NK-92 (cell line): ENCODE measurements around the gene ARHGEF2.

Experiments used
- DNase-seq: peaks from one replicate; lab custom pipeline; 2025; ENCODE audit not compliant: unreplicated experiment; lab: John Stamatoyannopoulos, UW

The ARHGEF2 gene

GRCh38 chr1:155971910-155972809 lies 6.2 kb downstream of the ARHGEF2 start:
- no peak for DNase-seq

GRCh38 chr1:155970531-155971167 lies 7.7 kb downstream of the ARHGEF2 start:
- DNase-seq, result no peak

GRCh38 chr1:155969377-155969791 lies 9.0 kb downstream of the ARHGEF2 start:
- DNase-seq, result no peak

- DNase-seq, result no peak
Measured at GRCh38 chr1:155968670-155969069, 9.7 kb downstream of the ARHGEF2 start.

DNA sequence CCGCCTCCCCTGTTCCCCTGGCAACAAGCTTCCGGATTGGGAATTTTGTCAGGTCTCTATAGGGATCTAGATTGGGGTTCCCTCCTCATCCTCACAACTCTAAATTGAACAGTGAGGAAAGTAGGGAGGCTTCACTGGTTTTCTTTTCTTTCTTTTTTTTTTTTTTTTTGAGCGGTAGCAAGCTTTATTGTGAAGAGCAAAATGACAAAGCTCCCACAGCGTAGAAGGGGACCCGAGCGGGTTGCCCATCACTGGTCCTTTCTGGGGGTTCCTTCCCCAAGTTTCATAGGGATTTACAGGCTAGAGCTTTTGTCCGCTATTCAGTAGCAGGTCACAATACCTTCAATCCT lies 10.3 kb downstream of the ARHGEF2 start:
- no peak for DNase-seq

DNA sequence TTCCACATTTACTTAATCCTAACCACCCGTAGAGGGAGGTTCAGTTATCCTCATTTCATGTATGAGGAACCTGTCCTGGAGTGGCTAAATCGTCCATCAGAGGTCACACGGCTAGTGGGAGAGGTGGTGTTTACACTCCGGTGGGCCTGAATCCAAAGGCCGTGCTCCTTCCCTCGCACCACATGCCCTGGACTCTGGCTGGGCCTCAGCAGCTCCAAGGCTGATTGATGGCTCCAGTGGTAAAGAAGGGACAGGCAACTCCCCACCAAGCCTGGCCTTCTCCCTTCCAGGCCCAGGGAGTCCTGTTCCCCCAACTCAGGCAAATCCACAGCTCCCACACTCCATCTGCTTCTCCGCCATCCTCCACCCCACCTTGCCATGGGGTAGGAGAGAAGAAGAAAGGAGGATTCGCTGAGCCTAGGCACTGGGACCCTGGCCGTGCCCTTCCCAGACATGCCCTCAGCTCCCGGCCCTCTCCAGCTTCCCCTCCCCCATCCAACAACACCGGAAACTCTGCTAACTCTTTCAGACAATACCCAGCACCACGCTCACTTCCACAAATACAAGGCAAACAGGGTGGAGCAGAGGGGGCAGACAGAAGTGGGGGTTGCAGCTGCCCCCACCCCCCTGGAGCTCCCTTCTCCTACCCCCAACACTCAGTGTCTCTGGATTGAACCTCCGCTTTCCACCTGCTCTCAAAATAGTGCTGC lies 10.9 kb downstream of the ARHGEF2 start:
- no peak for DNase-seq

- DNase-seq, result no peak
Measured at GRCh38 chr1:155966750-155967149, 11.6 kb downstream of the ARHGEF2 start.

DNA sequence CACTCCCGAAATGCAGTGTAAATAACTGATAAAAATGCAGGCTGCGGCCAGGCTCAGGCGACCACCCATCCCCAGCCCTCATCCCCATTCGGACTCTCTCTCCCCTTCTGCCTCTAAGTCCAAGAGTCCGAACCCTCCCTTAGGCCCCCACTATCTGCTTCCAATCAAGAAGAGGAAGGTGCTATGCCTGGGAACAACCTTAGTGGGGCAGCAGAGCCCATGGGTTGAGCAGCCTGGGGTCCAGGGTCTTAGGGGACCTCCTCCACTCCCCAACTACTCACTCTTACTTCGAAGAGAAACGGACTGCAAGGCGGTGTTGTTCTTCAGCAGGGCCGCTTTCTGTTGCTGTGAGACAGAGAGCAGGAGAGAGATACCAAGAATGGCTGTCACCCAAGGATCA lies 12.2 kb downstream of the ARHGEF2 start:
- no peak for DNase-seq

DNA sequence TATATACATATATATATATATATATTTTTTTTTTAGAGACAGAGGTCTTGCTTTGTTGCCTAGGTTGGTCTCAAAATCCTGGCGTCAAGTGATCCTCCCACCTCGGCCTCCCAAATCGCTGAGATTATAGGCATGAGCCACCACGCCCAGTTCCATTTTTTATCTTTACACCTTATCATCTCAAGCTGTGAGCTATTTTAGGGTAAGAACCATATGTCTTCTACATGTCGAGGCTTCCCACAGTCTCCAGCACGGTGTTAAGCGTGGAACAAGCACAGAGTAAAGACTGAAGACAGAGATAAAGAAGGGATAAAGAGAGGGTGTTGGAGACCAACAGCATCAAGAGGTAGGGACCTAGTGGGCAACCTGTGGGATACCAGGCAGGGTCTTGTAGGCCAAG lies 14.2 kb downstream of the ARHGEF2 start:
- no peak for DNase-seq

DNA sequence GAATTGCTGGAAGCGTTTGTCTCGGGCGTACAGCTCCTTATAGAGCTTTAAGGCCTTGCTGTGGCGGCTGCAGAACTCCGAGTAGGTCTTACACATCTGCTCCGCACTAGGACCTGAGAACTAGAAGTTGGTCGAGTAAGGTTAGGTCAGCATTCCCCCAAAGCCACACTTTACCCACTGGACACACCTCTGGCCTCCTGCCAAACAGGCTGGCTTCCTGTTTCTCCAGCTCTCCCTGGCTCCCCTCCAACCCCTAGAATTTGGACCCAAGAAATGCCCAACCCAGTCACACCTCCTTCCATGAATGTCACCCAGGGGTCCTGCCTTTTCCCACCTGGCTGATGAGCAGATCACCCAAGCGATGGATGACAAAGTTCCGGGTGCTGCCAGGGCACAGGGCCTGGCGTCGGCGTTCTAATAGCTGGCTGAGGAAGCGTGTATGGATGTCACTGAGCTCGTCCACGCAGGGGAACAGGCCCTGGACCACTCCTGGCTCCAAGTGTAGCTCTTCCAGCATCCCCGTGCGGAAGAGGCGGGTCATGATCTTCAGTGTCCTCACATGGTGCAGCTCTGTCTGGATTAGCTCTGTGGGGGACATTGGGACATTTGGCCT lies 15.6 kb downstream of the ARHGEF2 start:
- no peak for DNase-seq

DNA sequence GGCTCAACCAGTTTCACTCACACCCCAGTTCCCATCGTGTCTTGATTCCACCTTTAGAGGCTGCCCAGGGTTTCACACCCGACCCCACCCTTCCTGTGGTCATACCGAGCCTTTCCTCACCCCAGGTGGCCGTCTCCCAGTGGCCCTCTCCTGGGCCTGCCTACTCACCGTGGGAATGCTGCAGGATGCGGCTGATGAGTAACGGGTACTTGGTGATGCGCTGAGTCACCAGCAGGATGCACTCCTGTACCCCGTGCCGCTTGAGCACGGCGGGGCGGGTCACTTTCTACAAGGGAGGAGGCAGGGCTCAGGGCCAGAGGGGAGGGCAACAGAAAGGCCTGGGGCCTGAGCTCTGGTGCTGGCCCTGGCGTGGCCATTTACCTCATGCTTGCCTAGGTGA lies 16.4 kb downstream of the ARHGEF2 start:
- DNase-seq, result no peak

GRCh38 chr1:155960081-155960745 lies 18.1 kb downstream of the ARHGEF2 start:
- DNase-seq, result no peak

DNA sequence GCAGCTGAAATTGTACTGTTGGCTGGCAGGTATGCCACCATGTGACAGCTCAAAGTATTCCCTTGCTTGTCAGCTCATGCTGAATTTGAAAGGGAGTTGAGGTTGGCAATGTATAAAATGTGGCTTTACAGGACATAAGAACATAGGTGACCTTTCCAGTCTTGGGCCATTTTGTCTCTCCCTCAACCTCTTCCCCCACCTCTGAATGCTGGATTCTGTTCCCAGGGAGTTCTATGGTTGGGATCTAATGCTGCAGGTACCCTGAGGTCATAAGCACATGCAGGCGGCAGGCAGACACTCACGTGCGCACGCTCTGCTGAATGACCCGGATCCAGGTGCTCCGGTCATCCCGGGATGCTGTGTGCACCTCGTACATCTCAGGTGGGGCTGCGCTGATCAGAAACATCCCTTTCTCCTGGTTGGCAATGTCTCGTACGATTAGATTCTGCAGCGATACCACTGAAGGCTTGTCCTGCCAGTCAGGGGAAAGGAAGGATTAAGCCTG lies 20.9 kb downstream of the ARHGEF2 start:
- DNase-seq, result no peak

- DNase-seq, result no peak
Measured at GRCh38 chr1:155954645-155955044, 23.7 kb downstream of the ARHGEF2 start.

- DNase-seq, result no peak
Measured at GRCh38 chr1:155952505-155952890, 25.8 kb downstream of the ARHGEF2 start.

DNA sequence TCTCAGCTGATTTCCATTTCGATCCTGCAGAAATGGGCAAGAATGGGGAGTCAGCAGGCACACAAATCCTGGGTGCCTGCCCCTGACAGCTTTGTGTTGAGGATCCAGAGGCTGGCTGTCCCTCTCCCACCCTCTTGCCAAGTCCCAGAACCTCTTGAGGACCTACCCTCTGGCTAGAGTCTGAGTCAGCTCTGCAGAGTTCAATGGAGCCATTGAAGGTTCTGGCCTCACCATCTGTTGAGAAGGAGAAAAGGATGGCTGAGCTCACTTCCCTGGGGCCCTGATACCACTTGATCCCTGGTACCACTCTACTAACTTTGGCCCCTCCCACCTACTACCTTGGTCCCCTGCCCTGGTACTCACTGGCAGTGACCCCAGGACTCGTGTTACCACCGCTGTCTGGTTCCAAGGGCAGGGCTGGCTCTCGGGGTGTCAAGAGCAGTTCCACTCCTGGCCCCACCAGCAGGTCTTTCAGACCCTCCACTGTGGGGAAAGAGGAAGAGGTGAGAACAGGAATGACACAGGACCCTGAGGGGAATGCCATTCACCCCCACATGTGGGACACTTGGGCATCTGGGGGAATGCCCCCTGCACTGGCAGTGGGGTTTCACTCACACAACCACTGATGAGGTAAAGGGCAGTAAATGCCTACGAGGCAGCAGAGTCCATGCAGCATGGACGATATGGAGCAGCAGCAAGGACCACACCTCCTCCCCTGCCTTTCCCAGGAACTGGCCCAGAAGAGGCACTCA lies 26.4 kb downstream of the ARHGEF2 start:
- DNase-seq, result no peak

DNA sequence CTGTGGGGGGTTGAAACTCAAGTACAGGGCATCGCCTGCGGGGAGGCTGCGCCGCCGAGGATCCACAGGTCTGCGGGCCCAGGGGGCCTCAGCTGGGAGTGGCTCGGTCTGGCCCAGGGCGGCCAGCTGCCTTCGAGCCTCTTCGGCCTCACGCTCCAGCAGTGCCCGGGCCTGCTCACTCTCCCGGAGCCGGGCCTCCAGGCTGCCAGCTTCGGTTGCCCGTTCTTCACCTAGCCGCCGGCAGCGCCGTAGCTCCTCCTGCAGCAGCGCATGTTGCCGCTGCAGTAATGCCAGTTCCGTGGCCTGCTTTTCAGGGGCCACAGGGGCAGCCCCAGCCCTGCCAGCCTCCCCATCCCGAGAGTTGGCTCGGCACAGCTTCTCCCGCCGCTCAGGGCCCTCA lies 27.5 kb downstream of the ARHGEF2 start:
- no peak for DNase-seq

DNA sequence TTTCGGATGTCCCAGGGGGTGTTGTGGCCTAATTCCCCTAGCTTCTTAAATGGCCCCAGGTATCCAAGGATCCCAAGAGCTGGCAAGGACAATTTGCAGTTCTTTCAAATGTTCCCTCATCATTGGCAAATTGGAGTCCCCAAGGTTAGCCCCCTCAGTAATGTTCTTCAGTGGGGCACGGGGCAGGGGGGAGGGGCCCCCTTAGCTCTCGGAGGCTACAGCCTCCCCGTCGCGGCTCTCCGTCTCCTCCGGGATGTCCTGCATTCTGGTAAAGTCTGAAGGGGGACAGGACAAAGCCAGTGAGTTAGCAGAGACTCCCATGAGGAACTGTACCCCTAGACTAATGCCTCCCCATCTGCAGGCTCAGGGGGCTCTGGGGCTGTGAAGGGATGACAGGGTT lies 30.6 kb downstream of the ARHGEF2 start:
- DNase-seq, result no peak

DNA sequence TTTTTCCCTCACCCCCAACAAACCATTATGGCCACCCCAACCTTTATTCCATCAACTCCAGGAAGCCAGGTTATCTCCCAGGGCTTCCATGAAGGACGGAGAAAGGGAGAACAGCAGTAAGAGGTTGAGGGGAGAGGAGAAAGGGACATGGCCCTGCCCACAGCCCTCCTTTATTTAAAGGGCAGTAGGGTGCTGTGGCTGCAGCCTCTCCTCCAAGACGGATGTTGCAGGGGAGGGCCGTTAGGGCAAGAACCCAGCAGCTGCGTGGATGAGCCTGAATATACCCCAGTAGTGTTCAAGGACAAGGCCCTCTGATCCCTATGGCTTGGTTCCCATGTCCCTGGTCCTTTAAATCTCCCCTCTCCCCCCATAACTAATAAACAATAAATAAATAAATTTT lies 31.1 kb downstream of the ARHGEF2 start:
- DNase-seq, result no peak

DNA sequence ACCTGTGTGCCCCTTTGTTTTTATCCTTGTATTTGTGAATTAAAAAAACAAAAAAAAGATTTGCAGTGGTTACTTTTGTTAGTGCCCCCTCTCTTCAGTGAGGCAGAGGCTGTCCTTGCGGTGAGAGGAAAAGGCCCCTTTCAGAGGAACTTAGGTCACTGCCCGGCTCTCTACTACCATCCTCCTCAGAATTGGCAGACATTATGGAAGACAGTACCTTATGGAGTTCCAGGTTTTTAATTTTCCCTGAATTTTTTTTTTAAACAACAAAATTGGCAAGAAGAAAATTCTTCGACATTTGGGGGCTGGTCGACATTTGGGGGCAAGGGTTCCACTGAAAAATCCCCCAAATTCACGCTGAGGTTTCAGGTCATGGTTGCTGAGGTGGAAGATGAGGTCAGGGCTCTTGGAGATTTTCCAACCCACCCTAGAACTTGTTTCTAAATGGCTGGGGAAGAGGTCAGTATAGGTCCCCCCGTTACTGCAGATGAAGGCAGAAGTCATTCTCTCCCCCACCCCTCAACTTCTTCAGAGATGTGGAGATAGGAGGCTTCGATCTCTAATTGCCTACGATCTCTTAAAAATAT lies 31.6 kb downstream of the ARHGEF2 start:
- DNase-seq, result no peak
